ENCODE data around the gene FAM219A.

DNA sequence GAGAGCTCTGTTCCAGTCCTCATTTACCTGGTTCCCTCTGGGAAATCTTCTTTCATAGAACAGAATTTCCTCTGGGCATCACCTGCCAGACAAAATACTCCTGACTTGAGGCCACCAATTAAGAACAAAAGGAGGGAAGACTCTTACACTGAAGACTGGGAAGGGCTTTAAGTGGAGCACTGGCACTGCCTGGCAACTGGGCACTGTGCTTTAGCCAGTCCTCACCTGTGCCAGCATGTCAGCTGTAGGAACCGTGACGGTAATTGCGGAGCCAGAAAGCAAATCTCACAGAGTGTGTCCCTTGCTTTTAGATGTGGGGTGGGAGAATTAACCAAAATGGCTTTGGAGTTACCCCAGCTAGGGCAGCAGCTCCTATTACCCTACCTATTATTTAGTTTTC lies 40.6 kb downstream of the FAM219A start:
- TF ChIP-seq GATA2 (IDR thresholded peaks at IDR 0.05; ENCODE audit: low read depth, low read length) (no peak), GATA3 (IDR thresholded peaks at IDR 0.05; ENCODE audit: low read depth, low read length) (no peak)

Measured in SH-SY5Y (cell line).